GM12878 (cell line): ENCODE data around the gene CSMD2. TPM values are rescaled to one million over a fixed set of nuclear protein-coding genes. Genes with fewer than 3 reads are reported as not detected.

Experiments used
- ATAC-seq: fragments of 200-7000 bp; cut with Tn5 transposase; 3 replicates; pipeline ENCODE4 v1.9.1; 2020; ENCODE audit warnings: mild to moderate bottlenecking, moderate library complexity
- BruUV-seq: library from RNA; stranded (reverse); fragments of 400-500 nt; replicated peaks from 2 replicates; lab custom pipeline; 2021; lab: Mats Ljungman, UMichigan
- CTCF ChIA-PET: fragments of 300-600 bp; sonication (Branson Sonifier 250); formaldehyde crosslinking; extraction: SDS; loops from one replicate; lab custom pipeline; 2021; ENCODE audit warnings: inconsistent platforms; lab: Yijun Ruan, JAX
- POLR2A ChIA-PET: fragments of 350-600 bp; formaldehyde crosslinking; extraction: SDS; loops from one replicate; lab custom pipeline; 2021; ENCODE audit warnings: inconsistent platforms; lab: Charles Lee
- RAD21 ChIA-PET: fragments of 300-600 bp; sonication (Branson Sonifier 250); formaldehyde crosslinking; loops from one replicate; lab custom pipeline; 2023; ENCODE audit warnings: antibody characterized with exemption; ENCODE audit not compliant: unreplicated experiment; lab: Charles Lee
- SMC1A ChIA-PET: fragments of 300-600 bp; sonication (Branson Sonifier 250); formaldehyde crosslinking; loops from one replicate; lab custom pipeline; 2023; ENCODE audit not compliant: unreplicated experiment, uncharacterized antibody; lab: Charles Lee
- DNase-seq: peaks from one replicate; pipeline ENCODE4 v3.0.0-alpha.2; 2011; ENCODE audit warnings: low read depth, low spot score
- FAIRE-seq: peaks from 3 replicates; lab custom pipeline; 2011; peaks lifted over from hg19 to GRCh38; lab: Jason Lieb, UNC
- H2AFZ ChIP-seq: 2 replicates; pipeline ENCODE4 v1.6.0; 2011; ENCODE audit warnings: low read depth, low read length, control low read depth; ENCODE audit not compliant: control insufficient read depth
- H3K27ac ChIP-seq: 2 replicates; pipeline ENCODE4 v1.5.1; 2011; ENCODE audit warnings: control low read depth; ENCODE audit not compliant: control insufficient read depth, insufficient read depth
- H3K27me3 ChIP-seq, 2 experiments: replicated peaks in 1 of 2; 2 replicates each; pipeline versions ENCODE4 v1.6.0 to v1.6.1; 2011; ENCODE audit warnings: low read length in 1 of 2; ENCODE audit not compliant: control insufficient read depth in 2 of 2, insufficient read depth in 2 of 2
- H3K36me3 ChIP-seq, 2 experiments: 2 replicates each; pipeline ENCODE4 v1.5.1; 2011; ENCODE audit warnings: low read length in 1 of 2; ENCODE audit not compliant: control insufficient read depth in 2 of 2, insufficient read depth in 2 of 2
- H3K4me1 ChIP-seq: 2 replicates; pipeline ENCODE4 v1.6.1; 2011; ENCODE audit warnings: mild to moderate bottlenecking, low read length, moderate library complexity, mixed read lengths; ENCODE audit not compliant: control insufficient read depth, insufficient read depth
- H3K4me2 ChIP-seq: 2 replicates; pipeline ENCODE4 v1.6.0; 2011; ENCODE audit warnings: control low read depth; ENCODE audit not compliant: control insufficient read depth, insufficient read depth
- H3K4me3 ChIP-seq: fragments of 200-600 bp; sonication (generic); 2 replicates; pipeline ENCODE4 v1.5.1; 2016
- H3K79me2 ChIP-seq: 2 replicates; pipeline ENCODE4 v1.6.0; 2011; ENCODE audit warnings: low read length; ENCODE audit not compliant: control insufficient read depth, insufficient read depth
- H3K9ac ChIP-seq: 2 replicates; pipeline ENCODE4 v1.8.0; 2011; ENCODE audit warnings: low read length, control low read depth, mixed read lengths; ENCODE audit not compliant: control insufficient read depth, insufficient read depth
- H3K9me3 ChIP-seq: replicated peaks from 3 replicates; pipeline ENCODE4 v1.5.1; 2011; ENCODE audit warnings: mild to moderate bottlenecking, low read length; ENCODE audit not compliant: control insufficient read depth, insufficient read depth
- H4K20me1 ChIP-seq: 2 replicates; pipeline ENCODE4 v1.6.0; 2011; ENCODE audit not compliant: control insufficient read depth, insufficient read depth
- BMI1 ChIP-seq: fragments of 450-650 bp; IDR thresholded peaks from 2 replicates; pipeline ENCODE4 v1.6.1; 2016; ENCODE audit warnings: mild to moderate bottlenecking, moderate library complexity, borderline replicate concordance
- CEBPB ChIP-seq, 2 experiments: fragments of 150-350 bp in 1 of 2; IDR thresholded peaks; 2 replicates each; pipeline ENCODE4 v1.6.1; 2012 to 2014; ENCODE audit warnings: low read depth in 2 of 2, low read length in 2 of 2, borderline replicate concordance in 1 of 2, inconsistent platforms in 1 of 2
- CHD4 ChIP-seq: fragments of 200-600 bp; sonication (generic); IDR thresholded peaks from 2 replicates; pipeline ENCODE4 v1.6.1; 2016; ENCODE audit warnings: mild to moderate bottlenecking
- ETV6 ChIP-seq, 2 experiments: fragments of 450-650 bp in 1 of 2; IDR thresholded peaks in 1 of 2; conservative IDR thresholded peaks in 1 of 2; 2 replicates each; pipeline ENCODE4 v1.6.1; 2014; ENCODE audit warnings: antibody characterized with exemption in 1 of 2, borderline replicate concordance in 1 of 2, low read depth in 1 of 2, mild to moderate bottlenecking in 1 of 2, moderate library complexity in 1 of 2
- HDAC2 ChIP-seq: fragments of 200-600 bp; sonication (generic); IDR thresholded peaks from 2 replicates; pipeline ENCODE4 v1.6.1; 2017
- HDAC6 ChIP-seq: fragments of 200-600 bp; sonication (generic); IDR thresholded peaks from one replicate; pipeline ENCODE4 v1.8.0; 2017; ENCODE audit warnings: antibody characterized with exemption; ENCODE audit not compliant: unreplicated experiment
- HDGF ChIP-seq: fragments of 450-650 bp; IDR thresholded peaks from 2 replicates; pipeline ENCODE4 v1.6.1; 2016; ENCODE audit warnings: antibody characterized with exemption
- MEF2A ChIP-seq: IDR thresholded peaks from 2 replicates; pipeline ENCODE4 v1.6.1; 2011; ENCODE audit warnings: low read depth, mild to moderate bottlenecking, low read length, moderate library complexity; ENCODE audit not compliant: insufficient read depth
- MTA3 ChIP-seq: IDR thresholded peaks from 2 replicates; pipeline ENCODE4 v1.6.1; 2012; ENCODE audit warnings: low read length, inconsistent platforms, borderline replicate concordance
- NFXL1 ChIP-seq: fragments of 450-650 bp; IDR thresholded peaks from 2 replicates; pipeline ENCODE4 v1.6.1; 2017; ENCODE audit warnings: antibody characterized with exemption, mild to moderate bottlenecking, borderline replicate concordance
- PML ChIP-seq: IDR thresholded peaks from 2 replicates; pipeline ENCODE4 v1.6.1; 2012; ENCODE audit warnings: low read length, inconsistent platforms
- RB1 ChIP-seq: fragments of 450-650 bp; formaldehyde crosslinking; IDR thresholded peaks from 2 replicates; pipeline ENCODE4 v1.6.1; 2017; ENCODE audit warnings: mild to moderate bottlenecking, borderline replicate concordance
- RFX5 ChIP-seq: IDR thresholded peaks from 2 replicates; pipeline ENCODE4 v1.6.1; 2011; ENCODE audit warnings: low read depth, low read length, improper control_type of control experiment
- SMAD1 ChIP-seq: fragments of 450-650 bp; IDR thresholded peaks from 2 replicates; pipeline ENCODE4 v1.6.1; 2018; ENCODE audit warnings: mild to moderate bottlenecking, low read depth; ENCODE audit not compliant: partially characterized antibody
- SP1 ChIP-seq: IDR thresholded peaks from one replicate; pipeline ENCODE4 v1.6.1; 2011; ENCODE audit warnings: low read depth, low read length
- STAT1 ChIP-seq: fragments of 450-650 bp; conservative IDR thresholded peaks from 2 replicates; pipeline ENCODE4 v1.6.1; 2014; ENCODE audit warnings: antibody characterized with exemption, mild to moderate bottlenecking
- WGBS: methylation state at CpG from one replicate; pipeline ENCODE4 v1.1.6; 2016; ENCODE audit warnings: low lambda C conversion rate; ENCODE audit not compliant: insufficient replicate concordance, insufficient coverage; ENCODE audit errors: missing lambda C conversion rate; 5-methylcytosine and 5-hydroxymethylcytosine counted together
- in situ Hi-C: fragments of 300-500 bp; cut with MboI; formaldehyde crosslinking; loops from 9 replicates; pipeline ENCODE4 v1.14.3; 2018; ENCODE audit warnings: mixed read lengths
- intact Hi-C: fragments of 100-400 bp; cut with micrococcal nuclease; formaldehyde crosslinking; loops from one replicate; pipeline ENCODE4 v1.14.2; 2022; ENCODE audit not compliant: unreplicated experiment
- polyA plus RNA-seq, 11 experiments: library from polyadenylated mRNA; depleted of rRNA in 4 of 11; unstranded in 6 of 11; stranded (reverse) in 5 of 11; fragments of >200 nt; fragmentation: Nextera tagmentation in 4 of 11; fragmentation: Illumina TruSeq in 1 of 11; extraction: Ambion mirVana in 4 of 11; extraction: Trizol in 1 of 11; gene quantifications; 1 replicate in 1 of 11; 2 replicates in 10 of 11; pipeline versions ENCODE4 v1.2.1 to v1.2.3, GENCODE V29; 2011 to 2016; ENCODE audit warnings: inconsistent platforms in 2 of 11, missing spikeins in 2 of 11, low read depth in 1 of 11
- total RNA-seq, 4 experiments: library from RNA; depleted of rRNA in 3 of 4; stranded (reverse); fragments of >200 nt in 3 of 4; fragmentation: Illumina TruSeq in 1 of 4; extraction: Trizol in 1 of 4; gene quantifications; 2 replicates each; pipeline versions ENCODE4 v1.2.1 to v1.2.3, GENCODE V29; 2013 to 2021
- TF ChIP-seq, protein P1 (sequence below): fragments of 450-650 bp; conservative IDR thresholded peaks from 2 replicates; pipeline ENCODE4 v1.6.1; 2017; ENCODE audit warnings: mild to moderate bottlenecking, moderate library complexity

Gene CSMD2
- total and polyA plus RNA-seq, 10 of the 15 experiments (the other 5 are each of a cell fraction or from before 2014, with no cell fraction given), result under 0.01 TPM; not detected in 9

DNA sequence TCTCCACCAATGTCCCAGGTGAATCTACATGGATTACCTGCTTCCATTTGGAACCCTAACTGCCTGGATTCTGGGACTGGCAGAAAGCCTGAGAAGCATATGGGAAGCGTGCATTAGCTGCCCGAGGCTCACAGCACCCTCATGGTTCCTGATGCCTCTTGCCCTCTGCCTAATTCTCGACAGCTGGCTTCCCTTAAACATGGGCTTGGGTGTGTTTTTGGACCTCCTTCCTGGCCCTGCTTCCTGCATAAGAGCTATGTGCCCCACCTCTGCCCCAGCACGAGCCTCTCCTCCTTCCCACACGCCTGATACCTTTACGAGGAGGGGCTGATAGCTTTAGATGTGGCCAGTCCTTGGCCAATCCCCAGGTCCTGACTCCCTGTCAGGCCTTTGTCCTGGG is 453.5 kb downstream of the CSMD2 start:
- ChIA-PET RAD21 (no interaction called here), SMC1A (no interaction called here), POLR2A (no interaction called here), CTCF (no interaction called here)
- Histone ChIP-seq H3K4me3 (no peak overlapping the region), H3K36me3 (no peaks in the 10 kb centered on the region), H2AFZ (no peak overlapping the region), H3K27ac (no peak overlapping the region), H3K27me3 (peaks cover 0 to 4% of the 10 kb centered on the region in 2 experiments; a peak in 2 of 4 replicates), H3K79me2 (no peaks in the 10 kb centered on the region), H3K9me3 (no peaks in the 10 kb centered on the region), H3K9ac (no peak overlapping the region), H4K20me1 (no peaks in the 10 kb centered on the region), H3K4me2 (no peak overlapping the region), H3K4me1 (no peaks in the 10 kb centered on the region)
- no peak for ATAC-seq
- 4% methylated on average over 6 of the region's 6 CpGs for WGBS
- FAIRE-seq, result no peak
- in situ Hi-C loops (no loop called here), intact Hi-C loops (no loop called here)
- no peak for DNase-seq
- no TSS peak for BruUV-seq
- no peak for TF ChIP-seq RFX5
- TF ChIP-seq STAT1, result no peak
- TF ChIP-seq SMAD1, result no peak
- no peak for TF ChIP-seq MTA3
- no peak for TF ChIP-seq HDAC6
- TF ChIP-seq PML, result no peak
- TF ChIP-seq CHD4, result no peak

DNA sequence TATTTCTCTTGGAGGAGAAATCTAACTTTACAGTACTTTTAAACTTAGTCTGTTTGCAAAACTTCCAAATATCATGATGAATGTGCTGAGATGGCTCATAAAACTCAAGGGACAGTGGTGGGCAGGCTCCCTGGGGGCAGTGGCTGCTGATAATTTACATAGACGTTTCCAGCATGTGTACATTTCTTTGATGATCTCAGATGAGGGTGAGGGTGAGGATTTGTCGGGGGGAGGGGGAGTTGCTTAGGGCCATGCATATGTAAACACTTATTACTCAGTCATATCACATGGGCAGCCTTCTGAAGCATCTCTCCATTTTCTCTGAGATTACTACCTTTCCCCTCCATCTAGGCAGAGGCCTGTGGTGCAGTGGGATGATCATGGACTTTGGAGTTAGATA is 454.1 kb downstream of the CSMD2 start:
- no peaks in the 10 kb centered on the region for H3K79me2 ChIP-seq
- POLR2A ChIA-PET, result no interaction called here
- BruUV-seq, result no TSS peak
- H3K4me3 ChIP-seq, result no peak overlapping the region
- H3K9me3 ChIP-seq, result no peaks in the 10 kb centered on the region
- RAD21 ChIA-PET, result no interaction called here
- FAIRE-seq (no peak), DNase-seq (no peak), ATAC-seq (no peak)
- CTCF ChIA-PET, result no interaction called here
- no peaks in the 10 kb centered on the region for H3K4me1 ChIP-seq
- SMC1A ChIA-PET, result no interaction called here
- no peak overlapping the region for H3K4me2 ChIP-seq
- no peaks in the 10 kb centered on the region for H3K36me3 ChIP-seq
- intact Hi-C loops, result no loop called here
- in situ Hi-C loops, result no loop called here
- WGBS, result 0% methylated on average over 2 of the region's 2 CpGs
- H4K20me1 ChIP-seq, result no peaks in the 10 kb centered on the region
- no peak overlapping the region for H2AFZ ChIP-seq
- H3K9ac ChIP-seq, result no peak overlapping the region
- H3K27ac ChIP-seq, result no peak overlapping the region
- H3K27me3 ChIP-seq, result peaks cover 0 to 2% of the 10 kb centered on the region in 2 experiments; a peak in 2 of 4 replicates
- TF ChIP-seq HDAC2 (no peak), MEF2A (no peak), NFXL1 (no peak), PML (no peak), HDAC6 (no peak), HDGF (no peak), CEBPB (IDR thresholded peaks at IDR 0.05; ENCODE audit: borderline replicate concordance in 1 of 2, low read depth in 2 of 2, low read length in 2 of 2) (no peak), RB1 (no peak), BMI1 (no peak), SP1 (no peak), ETV6 (conservative IDR thresholded peaks at IDR 0.05 in 1 of 2, IDR thresholded peaks at IDR 0.05 in 1 of 2; ENCODE audit: borderline replicate concordance in 1 of 2, low read depth in 1 of 2) (no peak)
- TF ChIP-seq, protein P1, sequence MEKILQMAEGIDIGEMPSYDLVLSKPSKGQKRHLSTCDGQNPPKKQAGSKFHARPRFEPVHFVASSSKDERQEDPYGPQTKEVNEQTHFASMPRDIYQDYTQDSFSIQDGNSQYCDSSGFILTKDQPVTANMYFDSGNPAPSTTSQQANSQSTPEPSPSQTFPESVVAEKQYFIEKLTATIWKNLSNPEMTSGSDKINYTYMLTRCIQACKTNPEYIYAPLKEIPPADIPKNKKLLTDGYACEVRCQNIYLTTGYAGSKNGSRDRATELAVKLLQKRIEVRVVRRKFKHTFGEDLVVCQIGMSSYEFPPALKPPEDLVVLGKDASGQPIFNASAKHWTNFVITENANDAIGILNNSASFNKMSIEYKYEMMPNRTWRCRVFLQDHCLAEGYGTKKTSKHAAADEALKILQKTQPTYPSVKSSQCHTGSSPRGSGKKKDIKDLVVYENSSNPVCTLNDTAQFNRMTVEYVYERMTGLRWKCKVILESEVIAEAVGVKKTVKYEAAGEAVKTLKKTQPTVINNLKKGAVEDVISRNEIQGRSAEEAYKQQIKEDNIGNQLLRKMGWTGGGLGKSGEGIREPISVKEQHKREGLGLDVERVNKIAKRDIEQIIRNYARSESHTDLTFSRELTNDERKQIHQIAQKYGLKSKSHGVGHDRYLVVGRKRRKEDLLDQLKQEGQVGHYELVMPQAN, result no peak
